Fibroblast of lung (primary cell): ENCODE results near the gene KLHL3.

Source experiments
- CTCF ChIP-seq, 2 donors: IDR thresholded peaks in 1 of 2; conservative IDR thresholded peaks in 1 of 2; 1 replicate in 1 of 2; 2 replicates in 1 of 2; pipeline ENCODE4 v1.5.1; 2011 to 2012; ENCODE audit warnings: low read length in 2 of 2, control low read depth in 1 of 2, inconsistent platforms in 1 of 2, low read depth in 1 of 2, mild to moderate bottlenecking in 1 of 2
- EZH2 ChIP-seq: IDR thresholded peaks from 2 replicates; pipeline ENCODE4 v1.5.1; 2012; ENCODE audit warnings: low read length, control low read depth, mild to moderate bottlenecking; ENCODE audit errors: missing control alignments

GRCh38 chr5:137648361-137648760, 87.5 kb downstream of the KLHL3 start:
- TF ChIP-seq CTCF (conservative IDR thresholded peaks at IDR 0.05 in 1 of 2, IDR thresholded peaks at IDR 0.05 in 1 of 2; ENCODE audit: low read depth in 1 of 2, low read length in 2 of 2): no peak
- TF ChIP-seq EZH2: no peak
